Progenitor cell of endocrine pancreas (in vitro differentiated cells): ENCODE measurements around the gene PCCB. TPM values are rescaled to one million over a fixed set of nuclear protein-coding genes. Genes with fewer than 3 reads are reported as not detected.

ENCODE experiments used
- DNase-seq: peaks from one replicate; pipeline ENCODE4 v3.0.0; 2021; ENCODE audit warnings: low spot score; ENCODE audit not compliant: unreplicated experiment
- H3K27ac Mint-ChIP-seq: 2 replicates; pipeline ENCODE4 v1.8.0; 2021; ENCODE audit warnings: mild to moderate bottlenecking, moderate library complexity, mixed read lengths
- H3K27me3 Mint-ChIP-seq: 2 replicates; pipeline ENCODE4 v1.8.0; 2021; ENCODE audit warnings: mixed read lengths
- H3K36me3 Mint-ChIP-seq: 2 replicates; pipeline ENCODE4 v1.8.0; 2022; ENCODE audit warnings: mixed read lengths; ENCODE audit not compliant: insufficient read depth
- H3K4me1 Mint-ChIP-seq: 2 replicates; pipeline ENCODE4 v1.8.0; 2021; ENCODE audit warnings: low read depth, mixed read lengths
- H3K4me3 Mint-ChIP-seq: 2 replicates; pipeline ENCODE4 v1.8.0; 2021; ENCODE audit warnings: low read depth, mild to moderate bottlenecking, moderate library complexity, mixed read lengths
- H3K9me3 Mint-ChIP-seq: 2 replicates; pipeline ENCODE4 v1.8.0; 2021; ENCODE audit warnings: low read depth, mixed read lengths
- total RNA-seq: library from RNA; stranded (reverse); gene quantifications from 2 replicates; pipeline ENCODE4 v1.2.1, GENCODE V29; 2021
- TF ChIP-seq, protein P1 (sequence below): fragments of 200-600 bp; sonication (generic); IDR thresholded peaks from one replicate; pipeline ENCODE4 v1.5.0; 2021; ENCODE audit warnings: antibody characterized with exemption, mild to moderate bottlenecking; ENCODE audit not compliant: unreplicated experiment

PCCB gene
- total RNA-seq, 1 donor from 2014 or later = 37.4 TPM

DNA sequence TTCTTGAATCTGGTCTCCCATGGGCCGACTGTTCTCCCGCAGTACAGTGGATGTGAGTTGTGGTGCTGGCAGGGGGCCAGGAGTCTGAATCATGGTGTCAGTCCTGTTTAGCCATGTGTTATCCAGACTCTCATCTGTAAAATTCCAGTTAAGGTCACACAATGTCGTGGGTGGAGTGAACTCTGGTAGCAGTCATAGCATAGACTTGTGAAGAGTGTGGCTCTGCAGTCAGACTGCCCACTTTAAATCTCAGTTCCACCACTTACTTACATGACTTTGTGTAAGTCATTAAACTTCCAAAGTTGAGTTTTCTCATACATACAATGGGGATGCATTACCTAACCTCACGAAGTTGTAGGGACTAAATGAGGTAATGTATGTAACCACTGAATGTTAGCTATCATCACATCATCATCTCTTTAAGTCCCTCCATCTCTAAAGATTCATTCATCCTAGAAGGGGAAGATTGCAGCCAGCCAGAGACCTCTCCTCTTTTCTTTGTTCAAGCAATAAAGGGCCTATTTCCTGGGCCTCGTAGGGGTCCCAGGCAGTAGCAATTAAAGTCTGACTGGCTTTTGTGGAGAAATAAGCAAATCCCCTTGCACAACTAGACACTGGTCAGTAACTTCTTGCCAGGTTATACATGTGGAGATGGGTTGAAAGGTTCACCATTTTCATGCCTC, 93.9 kb downstream of the PCCB start:
- H3K4me3 Mint-ChIP-seq = no peak overlapping the region
- TF ChIP-seq, protein P1, sequence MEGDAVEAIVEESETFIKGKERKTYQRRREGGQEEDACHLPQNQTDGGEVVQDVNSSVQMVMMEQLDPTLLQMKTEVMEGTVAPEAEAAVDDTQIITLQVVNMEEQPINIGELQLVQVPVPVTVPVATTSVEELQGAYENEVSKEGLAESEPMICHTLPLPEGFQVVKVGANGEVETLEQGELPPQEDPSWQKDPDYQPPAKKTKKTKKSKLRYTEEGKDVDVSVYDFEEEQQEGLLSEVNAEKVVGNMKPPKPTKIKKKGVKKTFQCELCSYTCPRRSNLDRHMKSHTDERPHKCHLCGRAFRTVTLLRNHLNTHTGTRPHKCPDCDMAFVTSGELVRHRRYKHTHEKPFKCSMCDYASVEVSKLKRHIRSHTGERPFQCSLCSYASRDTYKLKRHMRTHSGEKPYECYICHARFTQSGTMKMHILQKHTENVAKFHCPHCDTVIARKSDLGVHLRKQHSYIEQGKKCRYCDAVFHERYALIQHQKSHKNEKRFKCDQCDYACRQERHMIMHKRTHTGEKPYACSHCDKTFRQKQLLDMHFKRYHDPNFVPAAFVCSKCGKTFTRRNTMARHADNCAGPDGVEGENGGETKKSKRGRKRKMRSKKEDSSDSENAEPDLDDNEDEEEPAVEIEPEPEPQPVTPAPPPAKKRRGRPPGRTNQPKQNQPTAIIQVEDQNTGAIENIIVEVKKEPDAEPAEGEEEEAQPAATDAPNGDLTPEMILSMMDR = no peak
- no peaks in the 10 kb centered on the region for H3K9me3 Mint-ChIP-seq
- H3K27ac Mint-ChIP-seq = peak overlapping the region; percentile 85
- H3K27me3 Mint-ChIP-seq = no peaks in the 10 kb centered on the region
- no peak for DNase-seq
- H3K4me1 Mint-ChIP-seq = peaks cover 8% of the 10 kb centered on the region
- peaks cover 26% of the 10 kb centered on the region for H3K36me3 Mint-ChIP-seq

DNA sequence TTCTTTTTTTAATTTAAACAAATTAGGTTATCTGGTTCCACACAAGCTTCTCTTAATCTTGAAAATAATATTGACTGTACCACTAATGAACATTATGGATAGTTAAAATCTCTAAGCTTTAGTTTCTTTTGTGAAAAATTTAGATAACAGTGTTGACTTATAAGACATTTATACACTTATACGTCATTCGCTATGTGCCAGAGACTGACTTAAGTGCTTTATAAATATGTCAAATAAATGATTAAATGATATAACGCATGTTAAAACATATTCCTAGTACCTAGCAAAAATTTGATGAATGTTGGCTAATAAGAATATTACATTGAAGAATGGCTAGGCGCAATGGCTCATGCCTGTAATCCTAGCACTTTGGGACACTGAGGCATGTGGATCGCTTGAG, 96.3 kb downstream of the PCCB start:
- Mint-ChIP-seq H3K4me3 (no peak overlapping the region), H3K27me3 (no peaks in the 10 kb centered on the region), H3K9me3 (no peaks in the 10 kb centered on the region), H3K27ac (no peak overlapping the region), H3K4me1 (peaks cover 8% of the 10 kb centered on the region), H3K36me3 (peaks cover 15% of the 10 kb centered on the region)
- DNase-seq = no peak
- TF ChIP-seq, protein P1 = no peak

DNA sequence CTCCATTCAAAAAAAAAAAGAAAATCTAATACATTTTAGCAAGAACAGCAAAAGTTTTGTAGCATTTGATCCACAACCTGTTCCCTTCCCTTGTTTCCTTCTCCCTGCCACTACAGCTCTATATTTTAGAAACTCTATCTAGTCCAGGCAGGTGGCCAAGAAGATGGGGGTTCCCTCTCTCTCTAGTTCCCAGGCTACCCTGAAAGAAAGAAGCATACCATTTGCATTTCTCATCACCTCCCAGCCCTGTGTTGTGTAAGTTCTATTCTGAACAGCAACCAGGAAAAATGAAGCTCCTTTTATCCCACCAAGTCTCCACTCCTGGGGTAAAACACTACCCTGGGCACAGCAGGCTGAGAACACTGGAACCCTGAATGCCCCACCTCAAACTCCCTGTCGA, 100.0 kb downstream of the PCCB start:
- H3K4me1 Mint-ChIP-seq = peaks cover 8% of the 10 kb centered on the region
- TF ChIP-seq, protein P1 = no peak
- H3K4me3 Mint-ChIP-seq = no peak overlapping the region
- H3K27me3 Mint-ChIP-seq = no peaks in the 10 kb centered on the region
- H3K36me3 Mint-ChIP-seq = peaks cover 11% of the 10 kb centered on the region
- H3K27ac Mint-ChIP-seq = no peak overlapping the region
- no peaks in the 10 kb centered on the region for H3K9me3 Mint-ChIP-seq
- no peak for DNase-seq

DNA sequence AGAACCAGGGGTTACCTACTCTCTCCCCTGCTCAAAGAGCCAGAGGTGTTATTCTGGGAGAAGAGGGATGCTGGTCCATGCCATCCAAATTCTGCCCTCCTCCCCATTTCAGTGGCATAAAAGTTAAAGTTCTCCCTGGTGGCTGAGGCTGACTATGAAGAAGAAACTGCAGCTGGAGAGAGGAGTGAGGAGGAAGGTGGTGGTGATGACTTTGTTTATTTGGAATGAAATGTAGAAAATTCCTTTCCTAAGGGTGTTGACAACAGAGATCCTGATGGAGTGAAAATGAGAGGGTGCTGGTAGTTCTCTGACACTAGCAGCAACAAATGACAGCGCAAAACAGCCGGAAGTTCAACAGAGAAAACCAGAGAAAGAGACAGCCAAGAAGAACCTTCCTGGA, 100.4 kb downstream of the PCCB start:
- H3K27ac Mint-ChIP-seq = no peak overlapping the region
- H3K4me3 Mint-ChIP-seq = no peak overlapping the region
- H3K36me3 Mint-ChIP-seq = peaks cover 15% of the 10 kb centered on the region
- TF ChIP-seq, protein P1 = no peak
- no peak for DNase-seq
- H3K27me3 Mint-ChIP-seq = no peaks in the 10 kb centered on the region
- H3K9me3 Mint-ChIP-seq = peaks cover 3% of the 10 kb centered on the region
- H3K4me1 Mint-ChIP-seq = peaks cover 8% of the 10 kb centered on the region

DNA sequence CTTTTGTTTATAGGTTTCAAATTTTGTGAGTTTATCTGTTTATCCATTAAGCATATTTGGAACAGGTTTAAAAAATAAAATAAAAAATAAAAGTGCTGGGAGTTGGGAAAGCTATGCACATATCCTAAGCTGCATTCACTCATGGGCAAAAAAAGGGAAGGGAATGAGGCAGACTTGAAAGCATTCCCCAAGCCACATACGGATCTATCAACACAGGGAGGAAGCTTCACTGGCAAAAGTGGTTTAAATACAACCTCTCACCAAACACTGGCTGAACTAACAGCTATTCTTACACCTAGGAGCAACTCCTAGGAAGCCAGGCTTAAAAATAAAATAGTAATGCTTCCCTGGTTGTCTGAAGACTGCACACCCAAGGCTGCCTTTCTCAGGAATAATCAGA, 101.2 kb downstream of the PCCB start:
- Mint-ChIP-seq H3K27ac (no peak overlapping the region), H3K4me3 (no peak overlapping the region), H3K4me1 (peaks cover 8% of the 10 kb centered on the region), H3K9me3 (peaks cover 9% of the 10 kb centered on the region), H3K36me3 (peaks cover 18% of the 10 kb centered on the region), H3K27me3 (no peaks in the 10 kb centered on the region)
- no peak for DNase-seq
- TF ChIP-seq, protein P1 = no peak
